ENCODE results near the gene CNOT3. TPM values are rescaled to one million over a fixed set of nuclear protein-coding genes. Genes with fewer than 3 reads are reported as not detected.

CNOT3 gene
- polyA plus RNA-seq, 1 of the 3 experiments (the other 2 are of a cell fraction), result 14.2 TPM

GRCh38 chr19:54188215-54188871 is 50.8 kb downstream of the CNOT3 start:
- POLR2A ChIA-PET, result interaction anchor here (0.6 to 4.1 kb wide), 3 partner anchors 12 to 19 kb away, joined by 3 to 50 read pairs (median 4); partner anchors contain the start of gene RPS9
- WGBS (ENCODE audit: low lambda C conversion rate), result 6% methylated on average over 7 of the region's 12 CpGs
- H2AFZ ChIP-seq (ENCODE audit: low read depth), result no peak overlapping the region
- TF ChIP-seq RXRA (IDR thresholded peaks at IDR 0.05; ENCODE audit: borderline replicate concordance, low read depth), result no peak
- peak in 1 of 2 experiments; percentile 57; a peak in 1 of 4 replicates for TF ChIP-seq EP300 (IDR thresholded peaks at IDR 0.05; ENCODE audit: borderline replicate concordance in 1 of 2, low read depth in 1 of 2, low read length in 1 of 2)
- TF ChIP-seq JUND (IDR thresholded peaks at IDR 0.05), result peak; percentile 76; the same call in 1 of the 2 replicates
- no peak for TF ChIP-seq REST (IDR thresholded peaks at IDR 0.05; ENCODE audit: low read depth, low read length)
- no peak for TF ChIP-seq RCOR1 (IDR thresholded peaks at IDR 0.05; ENCODE audit: low read length)
- no peak for TF ChIP-seq IRF3 (IDR thresholded peaks at IDR 0.05; ENCODE audit: low read depth, low read length)
- peak; percentile 74 for TF ChIP-seq MAX (IDR thresholded peaks at IDR 0.05; ENCODE audit: low read depth)
- TF ChIP-seq TCF12 (IDR thresholded peaks at IDR 0.05), result peak; percentile 59
- TF ChIP-seq TAF1 (IDR thresholded peaks at IDR 0.05; ENCODE audit: borderline replicate concordance, low read depth, low read length), result peak; percentile 60
- TF ChIP-seq FOSL2 (IDR thresholded peaks at IDR 0.05; ENCODE audit: borderline replicate concordance, low read depth), result peak; percentile 83
- peak overlapping the region; percentile 94 to 97 for H3K27ac ChIP-seq (ENCODE audit: low read depth in 2 of 2, low read length in 1 of 2)
- H3K27me3 ChIP-seq (ENCODE audit: insufficient read depth), result no peaks in the 10 kb centered on the region
- H3F3A ChIP-seq (replicated peaks; ENCODE audit: insufficient read depth), result peaks cover 7% of the 10 kb centered on the region
- peak overlapping the region; percentile 92 for H3K9ac ChIP-seq
- no peaks in the 10 kb centered on the region for H3K9me2 ChIP-seq
- no peaks in the 10 kb centered on the region for H4K20me1 ChIP-seq (ENCODE audit: insufficient read depth)
- H3K36me3 ChIP-seq (replicated peaks in 1 of 2; ENCODE audit: control insufficient read depth in 1 of 2, insufficient read depth in 2 of 2, low read length in 1 of 2), result peaks cover 17 to 21% of the 10 kb centered on the region in 2 experiments
- peaks cover 69% of the 10 kb centered on the region for H3K79me2 ChIP-seq (ENCODE audit: insufficient read depth)
- CTCF ChIA-PET, result interaction anchor here (0.9 to 1.7 kb wide), 6 partner anchors 9 to 78 kb away, joined by 4 to 7 read pairs (median 5); no protein-coding TSS in a partner anchor
- H3K4me3 ChIP-seq (ENCODE audit: low read depth in 2 of 2, low read length in 1 of 2), result peak overlapping the region; percentile 84 to 100
- DNase-seq, result no peak
- no peaks in the 10 kb centered on the region for H3K9me3 ChIP-seq
- H3K4me2 ChIP-seq, result peak overlapping the region; percentile 90
- peaks cover 0 to 15% of the 10 kb centered on the region in 2 experiments; a peak in 1 of 4 replicates for H3K4me1 ChIP-seq (ENCODE audit: control insufficient read depth in 1 of 2, insufficient read depth in 2 of 2, low read depth in 1 of 2, low read length in 1 of 2)
